ENCODE data around the gene CORO2B.

DNA sequence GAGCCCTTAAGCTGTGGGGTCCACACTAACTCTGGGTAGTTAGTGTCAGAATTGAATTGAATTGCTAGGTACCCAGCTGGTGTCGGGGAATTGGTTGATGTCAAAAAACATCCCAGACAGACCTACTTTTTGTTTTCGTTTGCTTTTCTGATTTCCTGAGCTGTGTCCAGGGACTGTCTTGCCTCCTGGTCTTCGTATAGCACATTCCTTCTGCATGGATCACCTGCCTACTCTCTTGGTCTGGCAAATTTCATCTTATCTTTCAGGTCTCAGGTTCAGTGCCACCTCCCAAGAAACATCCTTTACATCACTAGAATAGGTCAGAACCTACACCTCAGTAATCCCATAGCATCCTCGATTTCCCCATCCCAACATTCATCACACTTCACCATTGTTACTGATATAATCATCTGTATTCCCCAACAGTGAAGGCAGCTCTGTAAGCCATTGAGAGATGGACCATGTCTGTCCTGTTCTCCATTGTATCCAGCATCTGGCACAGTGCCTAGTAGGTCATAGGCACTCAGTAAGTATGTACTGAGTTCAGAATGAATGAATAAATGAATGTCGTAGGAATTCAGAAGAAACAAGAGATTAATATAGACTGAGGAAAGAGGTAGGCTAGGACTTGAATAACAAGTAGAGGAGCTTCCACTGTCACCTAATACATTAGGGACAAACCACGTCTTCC lies 160.7 kb downstream of the CORO2B start:
- TF ChIP-seq, protein P1, sequence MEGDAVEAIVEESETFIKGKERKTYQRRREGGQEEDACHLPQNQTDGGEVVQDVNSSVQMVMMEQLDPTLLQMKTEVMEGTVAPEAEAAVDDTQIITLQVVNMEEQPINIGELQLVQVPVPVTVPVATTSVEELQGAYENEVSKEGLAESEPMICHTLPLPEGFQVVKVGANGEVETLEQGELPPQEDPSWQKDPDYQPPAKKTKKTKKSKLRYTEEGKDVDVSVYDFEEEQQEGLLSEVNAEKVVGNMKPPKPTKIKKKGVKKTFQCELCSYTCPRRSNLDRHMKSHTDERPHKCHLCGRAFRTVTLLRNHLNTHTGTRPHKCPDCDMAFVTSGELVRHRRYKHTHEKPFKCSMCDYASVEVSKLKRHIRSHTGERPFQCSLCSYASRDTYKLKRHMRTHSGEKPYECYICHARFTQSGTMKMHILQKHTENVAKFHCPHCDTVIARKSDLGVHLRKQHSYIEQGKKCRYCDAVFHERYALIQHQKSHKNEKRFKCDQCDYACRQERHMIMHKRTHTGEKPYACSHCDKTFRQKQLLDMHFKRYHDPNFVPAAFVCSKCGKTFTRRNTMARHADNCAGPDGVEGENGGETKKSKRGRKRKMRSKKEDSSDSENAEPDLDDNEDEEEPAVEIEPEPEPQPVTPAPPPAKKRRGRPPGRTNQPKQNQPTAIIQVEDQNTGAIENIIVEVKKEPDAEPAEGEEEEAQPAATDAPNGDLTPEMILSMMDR (IDR thresholded peaks at IDR 0.05) = no peak
- TF ChIP-seq POLR2A (IDR thresholded peaks at IDR 0.05) = no peak

Data from thyroid gland (tissue), 4 donors.